NB4 (cell line): Measurements from ENCODE around the gene TIMM17A.

ENCODE experiments used
- MYC ChIP-seq: IDR thresholded peaks from 2 replicates; pipeline ENCODE4 v1.6.1; 2011; ENCODE audit warnings: low read depth, low read length
- POLR2A ChIP-seq: IDR thresholded peaks from 2 replicates; pipeline ENCODE4 v1.6.1; 2011; ENCODE audit warnings: mild to moderate bottlenecking; ENCODE audit not compliant: insufficient read length; ENCODE audit errors: extremely low read depth
- TF ChIP-seq, protein P1 (sequence below): IDR thresholded peaks from one replicate; pipeline ENCODE4 v1.5.1; 2012; ENCODE audit warnings: low read depth, low read length

DNA sequence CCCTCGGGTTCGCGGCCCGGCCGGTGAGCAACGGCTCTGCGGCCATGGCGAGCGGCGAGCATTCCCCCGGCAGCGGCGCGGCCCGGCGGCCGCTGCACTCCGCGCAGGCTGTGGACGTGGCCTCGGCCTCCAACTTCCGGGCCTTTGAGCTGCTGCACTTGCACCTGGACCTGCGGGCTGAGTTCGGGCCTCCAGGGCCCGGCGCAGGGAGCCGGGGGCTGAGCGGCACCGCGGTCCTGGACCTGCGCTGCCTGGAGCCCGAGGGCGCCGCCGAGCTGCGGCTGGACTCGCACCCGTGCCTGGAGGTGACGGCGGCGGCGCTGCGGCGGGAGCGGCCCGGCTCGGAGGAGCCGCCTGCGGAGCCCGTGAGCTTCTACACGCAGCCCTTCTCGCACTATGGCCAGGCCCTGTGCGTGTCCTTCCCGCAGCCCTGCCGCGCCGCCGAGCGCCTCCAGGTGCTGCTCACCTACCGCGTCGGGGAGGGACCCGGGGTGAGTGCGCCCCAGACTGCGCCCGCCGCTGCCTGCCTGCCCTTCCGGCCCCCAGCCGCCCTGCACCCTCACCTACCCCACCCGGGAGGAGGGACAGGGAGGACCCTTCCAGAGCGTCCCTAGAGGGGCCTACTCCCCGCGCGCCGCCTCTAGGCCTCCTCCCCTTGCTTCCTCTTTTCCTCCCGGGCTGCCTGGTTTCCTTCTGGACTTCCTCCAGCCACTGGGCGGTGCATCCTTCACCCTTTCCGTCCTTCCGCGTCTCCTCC, 27.5 kb downstream of the TIMM17A start, which contains the start of gene RNPEP:
- TF ChIP-seq, protein P1, sequence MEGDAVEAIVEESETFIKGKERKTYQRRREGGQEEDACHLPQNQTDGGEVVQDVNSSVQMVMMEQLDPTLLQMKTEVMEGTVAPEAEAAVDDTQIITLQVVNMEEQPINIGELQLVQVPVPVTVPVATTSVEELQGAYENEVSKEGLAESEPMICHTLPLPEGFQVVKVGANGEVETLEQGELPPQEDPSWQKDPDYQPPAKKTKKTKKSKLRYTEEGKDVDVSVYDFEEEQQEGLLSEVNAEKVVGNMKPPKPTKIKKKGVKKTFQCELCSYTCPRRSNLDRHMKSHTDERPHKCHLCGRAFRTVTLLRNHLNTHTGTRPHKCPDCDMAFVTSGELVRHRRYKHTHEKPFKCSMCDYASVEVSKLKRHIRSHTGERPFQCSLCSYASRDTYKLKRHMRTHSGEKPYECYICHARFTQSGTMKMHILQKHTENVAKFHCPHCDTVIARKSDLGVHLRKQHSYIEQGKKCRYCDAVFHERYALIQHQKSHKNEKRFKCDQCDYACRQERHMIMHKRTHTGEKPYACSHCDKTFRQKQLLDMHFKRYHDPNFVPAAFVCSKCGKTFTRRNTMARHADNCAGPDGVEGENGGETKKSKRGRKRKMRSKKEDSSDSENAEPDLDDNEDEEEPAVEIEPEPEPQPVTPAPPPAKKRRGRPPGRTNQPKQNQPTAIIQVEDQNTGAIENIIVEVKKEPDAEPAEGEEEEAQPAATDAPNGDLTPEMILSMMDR, result no peak
- TF ChIP-seq MYC (no peak; the same call in 1 of the 2 replicates), POLR2A (peak; percentile 67)
